Activated naive CD8-positive, alpha-beta T cell treated with anti-CD3 and anti-CD28 coated beads for 36 hours (primary cell): ENCODE results near the gene RHO. TPM values are rescaled to one million over a fixed set of nuclear protein-coding genes. Genes with fewer than 3 reads are reported as not detected.
"Not testable (repeated sequence)": the region's sequence is repeated elsewhere in the genome, so short reads cannot be mapped to it uniquely, and the experiment has no call there.

Experiments
- DNase-seq: peaks from one replicate; pipeline ENCODE4 v3.0.0; 2021
- H3K27ac Mint-ChIP-seq: one replicate; pipeline ENCODE4 v1.8.0; 2022; ENCODE audit warnings: mild to moderate bottlenecking, moderate library complexity, mixed read lengths
- H3K27me3 Mint-ChIP-seq: one replicate; pipeline ENCODE4 v1.8.0; 2022; ENCODE audit warnings: mild to moderate bottlenecking, mixed read lengths
- H3K36me3 Mint-ChIP-seq: one replicate; pipeline ENCODE4 v1.8.0; 2021; ENCODE audit warnings: mild to moderate bottlenecking, mixed read lengths
- H3K4me1 Mint-ChIP-seq: one replicate; pipeline ENCODE4 v1.8.0; 2021; ENCODE audit warnings: mixed read lengths
- H3K4me3 Mint-ChIP-seq: one replicate; pipeline ENCODE4 v1.8.0; 2022; ENCODE audit warnings: mild to moderate bottlenecking, moderate library complexity, mixed read lengths
- H3K9me3 Mint-ChIP-seq: one replicate; pipeline ENCODE4 v1.8.0; 2022; ENCODE audit warnings: mixed read lengths
- total RNA-seq, 2 experiments: library from RNA; stranded (reverse); gene quantifications; one replicate each; pipeline ENCODE4 v1.2.3, GENCODE V29; 2021

RHO gene
- total RNA-seq, 2 experiments from 2014 or later: not detected

DNA sequence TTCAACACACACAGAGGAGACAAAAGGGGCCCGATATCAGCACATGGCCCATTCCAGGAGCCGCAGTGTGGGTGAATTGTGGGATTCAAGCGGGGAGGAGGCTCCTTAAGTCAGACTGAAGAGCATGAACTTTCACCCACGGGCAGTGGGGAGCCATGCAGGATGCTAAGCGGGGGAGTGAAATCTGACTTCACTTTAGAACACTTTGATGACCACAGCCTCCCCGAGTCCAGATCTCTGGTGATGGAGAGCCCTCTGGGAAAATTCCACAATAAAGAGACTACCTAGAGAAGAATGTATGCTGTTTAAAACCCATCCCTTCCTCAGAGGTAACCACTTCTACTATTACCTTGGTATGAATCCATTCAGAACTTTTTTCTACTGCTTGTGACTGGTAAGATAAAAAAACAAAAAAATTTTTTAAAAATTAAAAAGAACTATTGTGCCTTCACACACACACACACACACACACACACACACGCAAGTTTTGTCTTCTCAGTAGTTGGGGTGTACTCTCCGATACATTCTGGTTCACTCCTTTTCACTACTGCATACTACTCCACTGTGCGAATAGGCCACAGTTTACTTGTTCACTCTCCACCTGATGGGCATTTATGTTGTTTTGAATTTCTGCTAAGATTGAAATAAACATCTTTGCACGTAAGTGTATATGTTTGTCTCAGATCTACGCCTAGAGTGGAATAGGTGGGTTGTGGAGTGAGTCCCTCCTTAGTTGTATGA, 12.5 kb downstream of the RHO start:
- no peaks in the 10 kb centered on the region for H3K27me3 Mint-ChIP-seq
- no peaks in the 10 kb centered on the region for H3K4me1 Mint-ChIP-seq
- no peak overlapping the region for H3K27ac Mint-ChIP-seq

DNA sequence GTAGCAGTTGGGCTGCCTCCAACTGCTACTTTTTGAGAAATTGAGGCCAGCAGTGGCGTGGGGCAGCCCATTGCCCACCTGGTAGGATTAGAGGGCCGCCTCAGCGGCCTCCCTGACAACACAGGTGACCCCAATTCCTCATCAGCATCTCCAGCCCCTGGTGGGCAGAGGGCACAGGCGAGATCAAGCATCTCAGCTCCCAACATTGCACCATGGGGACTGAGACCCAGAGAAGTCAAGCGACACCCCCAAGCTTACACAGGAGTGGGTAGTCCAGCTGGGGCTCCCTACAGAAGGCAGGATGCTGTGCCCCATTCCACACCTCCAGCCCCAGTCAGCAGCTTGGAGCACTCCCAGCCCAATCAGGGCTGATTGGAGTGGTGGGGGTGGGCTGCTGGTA, 14.3 kb downstream of the RHO start:
- Mint-ChIP-seq H3K27ac (no peak overlapping the region), H3K9me3 (no peaks in the 10 kb centered on the region), H3K27me3 (no peaks in the 10 kb centered on the region), H3K4me1 (no peaks in the 10 kb centered on the region), H3K36me3 (no peaks in the 10 kb centered on the region), H3K4me3 (no peak overlapping the region)
- DNase-seq: no peak

More for the DNA sequence above, 12.5 kb downstream of the RHO start:
- DNase-seq: no peak
- H3K36me3 Mint-ChIP-seq: no peaks in the 10 kb centered on the region
- no peaks in the 10 kb centered on the region for H3K9me3 Mint-ChIP-seq
- H3K4me3 Mint-ChIP-seq: no peak overlapping the region

DNA sequence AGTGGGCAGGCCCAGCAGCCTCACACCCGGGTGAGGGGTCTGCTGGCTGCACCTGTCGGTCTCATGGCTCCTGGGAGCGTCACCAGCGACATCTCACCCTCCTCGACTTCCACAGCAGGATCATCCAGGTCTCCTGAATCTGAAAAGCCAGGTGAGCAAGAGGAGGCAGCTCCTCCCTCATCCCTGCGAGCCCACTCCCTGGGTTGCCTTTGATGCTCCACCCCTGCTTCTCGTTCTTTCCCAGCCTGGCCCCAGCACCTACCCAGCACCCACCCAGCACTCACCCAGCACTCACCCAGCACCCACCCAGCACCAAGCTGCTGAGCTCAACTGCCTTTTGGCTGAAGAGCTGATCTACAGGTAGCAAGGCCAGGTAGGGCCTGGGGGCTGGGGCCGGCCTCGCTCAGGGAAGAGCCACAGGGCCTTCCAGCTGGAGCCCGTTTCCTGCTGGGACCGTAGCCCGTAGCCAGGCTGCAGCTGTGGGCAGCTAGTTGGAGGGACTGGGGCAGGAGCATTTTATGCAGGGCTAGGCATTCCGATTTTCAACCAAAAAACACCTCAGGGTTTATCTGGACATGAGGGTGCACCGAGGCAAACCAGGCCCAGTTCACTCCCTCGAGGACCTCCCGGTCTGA, 14.8 kb downstream of the RHO start, which contains the start of gene H1-8:
H1-8 (plus strand) TSS at position 20 of the 635 bp plus-strand sequence; CDS start at position 64, 44 bp downstream.
- Mint-ChIP-seq H3K9me3 (no peaks in the 10 kb centered on the region), H3K36me3 (no peaks in the 10 kb centered on the region), H3K4me3 (no peak within 1 kb of the TSS), H3K27me3 (no peaks in the 10 kb centered on the region), H3K4me1 (no peaks in the 10 kb centered on the region), H3K27ac (no peak within 1 kb of the TSS)
- no peak for DNase-seq

DNA sequence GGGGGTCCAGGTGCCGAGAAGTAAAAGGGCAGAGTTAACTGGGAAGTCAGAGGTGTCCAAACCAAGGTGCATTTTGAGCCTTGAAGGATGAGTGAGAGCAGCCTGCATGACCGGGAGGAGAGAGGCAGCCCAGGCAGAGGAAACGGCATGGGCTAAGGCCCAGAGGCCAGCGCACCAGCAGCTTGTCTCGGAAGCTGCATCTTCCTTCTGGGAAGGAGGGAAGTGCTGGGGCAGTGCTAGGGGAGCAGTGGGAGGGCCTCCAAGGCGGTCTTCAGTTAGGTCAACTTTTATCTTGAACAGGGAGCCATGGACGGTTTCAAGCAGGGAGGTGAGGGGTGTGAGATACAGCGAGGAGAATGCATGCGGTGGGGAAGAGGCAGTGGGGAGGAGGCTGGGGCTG, 15.6 kb downstream of the RHO start:
- Mint-ChIP-seq H3K9me3 (no peaks in the 10 kb centered on the region), H3K27ac (no peak overlapping the region), H3K36me3 (no peaks in the 10 kb centered on the region), H3K4me3 (no peak overlapping the region), H3K4me1 (no peaks in the 10 kb centered on the region), H3K27me3 (no peaks in the 10 kb centered on the region)
- DNase-seq: no peak

DNA sequence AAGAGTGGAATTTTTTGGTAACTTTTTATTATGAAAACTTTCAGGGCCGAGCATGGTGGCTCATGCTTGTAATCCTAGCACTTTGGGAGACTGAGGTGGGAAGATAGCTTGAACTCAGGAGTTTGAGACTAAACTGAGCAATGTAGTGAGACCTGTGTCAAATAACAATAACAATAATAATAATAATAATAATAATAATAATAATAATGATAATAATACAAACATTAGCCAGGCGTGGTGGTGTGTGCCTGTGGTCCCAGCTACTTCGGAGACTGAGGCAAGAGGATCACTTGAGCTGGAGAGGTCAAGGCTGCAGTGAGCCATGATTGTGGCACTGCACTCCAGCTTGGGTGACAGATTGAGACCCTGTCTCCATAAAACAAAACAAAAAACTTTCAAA, 17.5 kb downstream of the RHO start:
- H3K27ac Mint-ChIP-seq, H3K27me3 Mint-ChIP-seq, DNase-seq, H3K36me3 Mint-ChIP-seq, H3K4me3 Mint-ChIP-seq, H3K4me1 Mint-ChIP-seq, H3K9me3 Mint-ChIP-seq: not testable (repeated sequence)

DNA sequence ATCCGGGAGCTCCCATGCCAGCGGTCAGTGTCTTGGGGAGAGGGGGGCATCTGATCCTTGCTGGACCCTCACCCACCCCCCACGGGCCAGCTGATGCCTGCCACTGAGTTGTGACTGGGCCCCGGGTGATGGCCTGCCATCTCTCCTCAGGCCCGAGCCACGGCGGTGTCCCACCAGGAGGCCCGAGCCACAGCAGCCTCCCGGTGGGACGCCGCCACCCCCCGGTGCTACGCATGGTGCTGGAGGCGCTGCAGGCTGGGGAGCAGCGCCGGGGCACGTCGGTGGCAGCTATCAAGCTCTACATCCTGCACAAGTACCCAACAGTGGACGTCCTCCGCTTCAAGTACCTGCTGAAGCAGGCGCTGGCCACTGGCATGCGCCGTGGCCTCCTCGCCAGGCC, 18.8 kb downstream of the RHO start:
- H3K9me3 Mint-ChIP-seq: no peaks in the 10 kb centered on the region
- no peak for DNase-seq
- no peaks in the 10 kb centered on the region for H3K36me3 Mint-ChIP-seq
- no peaks in the 10 kb centered on the region for H3K4me1 Mint-ChIP-seq
- no peaks in the 10 kb centered on the region for H3K27me3 Mint-ChIP-seq
- no peak overlapping the region for H3K27ac Mint-ChIP-seq
- no peak overlapping the region for H3K4me3 Mint-ChIP-seq

DNA sequence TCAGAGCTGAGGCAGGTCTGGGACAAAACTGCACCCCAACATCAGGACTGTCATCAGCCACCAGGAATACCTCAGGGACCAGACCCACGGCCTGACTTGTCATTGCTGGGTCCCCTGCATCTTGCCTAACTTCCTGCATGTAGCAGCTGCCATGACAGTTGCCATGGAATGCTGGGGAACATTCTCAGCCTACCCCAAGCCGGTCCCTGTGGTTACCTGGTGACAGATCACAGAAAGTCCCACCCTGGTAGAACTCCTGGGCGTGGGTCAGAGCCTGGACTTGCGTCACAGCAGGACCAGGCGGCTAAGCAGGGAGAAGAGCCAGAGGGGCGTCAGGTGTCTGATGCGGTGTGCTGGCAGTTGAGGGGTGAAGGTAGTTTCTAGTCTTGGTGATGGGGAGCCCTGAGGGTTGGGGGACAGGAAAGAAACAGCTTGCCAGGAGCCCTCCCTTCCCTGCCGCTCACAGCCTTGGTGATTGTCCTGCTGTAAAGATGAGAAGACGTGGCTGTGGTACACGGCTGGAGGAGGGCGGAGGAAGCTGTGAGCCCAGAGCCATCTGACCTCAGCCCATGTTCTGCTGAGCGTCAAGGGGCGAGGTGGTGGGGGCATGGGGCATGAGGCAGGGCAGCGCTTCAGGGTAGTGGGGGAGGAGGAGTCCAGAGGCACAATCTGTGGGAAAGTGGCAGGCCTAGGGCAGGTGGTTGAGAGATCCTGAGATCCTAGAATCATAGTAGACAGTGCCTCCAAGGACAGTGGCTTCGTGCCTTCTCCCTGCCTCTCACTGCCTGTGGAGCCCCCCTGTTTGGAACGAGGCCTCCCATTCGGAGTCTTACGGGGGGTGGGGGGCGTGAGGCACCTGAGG, 19.9 kb downstream of the RHO start:
- Mint-ChIP-seq H3K9me3 (no peaks in the 10 kb centered on the region), H3K4me1 (no peaks in the 10 kb centered on the region), H3K36me3 (no peaks in the 10 kb centered on the region), H3K27ac (no peak overlapping the region), H3K27me3 (no peaks in the 10 kb centered on the region), H3K4me3 (no peak overlapping the region)
- DNase-seq: no peak

DNA sequence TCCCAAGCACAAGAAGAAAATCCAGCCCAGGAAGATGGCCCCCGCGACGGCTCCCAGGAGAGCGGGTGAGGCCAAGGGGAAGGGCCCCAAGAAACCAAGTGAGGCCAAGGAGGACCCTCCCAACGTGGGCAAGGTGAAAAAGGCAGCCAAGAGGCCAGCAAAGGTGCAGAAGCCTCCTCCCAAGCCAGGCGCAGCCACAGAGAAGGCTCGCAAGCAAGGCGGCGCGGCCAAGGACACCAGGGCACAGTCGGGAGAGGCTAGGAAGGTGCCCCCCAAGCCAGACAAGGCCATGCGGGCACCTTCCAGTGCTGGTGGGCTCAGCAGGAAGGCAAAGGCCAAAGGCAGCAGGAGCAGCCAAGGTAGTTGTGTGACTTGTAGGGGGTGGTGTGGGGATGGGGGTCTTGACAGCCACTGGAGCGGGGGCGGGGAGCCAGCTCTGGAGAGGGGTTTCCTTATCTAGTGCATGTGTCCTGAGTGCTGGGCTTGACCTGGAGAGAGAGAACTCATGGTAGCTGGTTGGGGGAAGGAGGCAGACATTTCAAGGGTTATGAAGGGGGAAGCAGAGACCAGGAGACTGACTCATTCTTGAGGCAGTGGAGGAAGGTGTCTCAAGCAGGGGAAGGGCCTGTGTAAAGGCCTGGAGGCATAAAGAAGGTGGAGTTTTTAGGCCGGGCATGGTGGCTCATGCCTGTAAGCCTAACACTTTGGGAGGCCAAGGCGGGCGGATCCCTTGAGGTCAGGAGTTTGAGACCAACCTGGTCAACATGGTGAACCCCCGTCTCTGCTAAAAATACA, 20.8 kb downstream of the RHO start:
- no peaks in the 10 kb centered on the region for H3K36me3 Mint-ChIP-seq
- no peaks in the 10 kb centered on the region for H3K9me3 Mint-ChIP-seq
- H3K4me3 Mint-ChIP-seq: no peak overlapping the region
- peaks cover 3% of the 10 kb centered on the region for H3K4me1 Mint-ChIP-seq
- DNase-seq: no peak
- no peak overlapping the region for H3K27ac Mint-ChIP-seq
- peaks cover under 1% of the 10 kb centered on the region for H3K27me3 Mint-ChIP-seq

DNA sequence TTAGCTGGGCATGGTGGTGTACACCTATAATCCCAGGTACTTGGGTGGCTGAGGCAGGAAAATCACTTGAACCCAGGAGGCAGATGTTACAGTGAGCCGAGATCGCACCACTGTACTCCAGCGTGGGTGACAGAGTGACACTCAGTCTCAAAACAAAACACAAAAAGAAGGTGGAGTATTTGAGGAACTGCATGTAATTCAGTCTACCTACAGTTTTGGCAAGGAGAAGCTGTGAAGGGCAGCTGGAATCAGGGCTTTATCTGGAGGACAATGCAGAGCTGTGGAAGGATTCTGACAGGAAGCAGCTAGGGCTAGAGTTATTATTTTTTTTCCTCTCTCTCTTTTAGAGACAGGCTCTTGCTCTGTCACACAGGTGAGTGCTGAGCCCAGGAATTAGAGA, 21.4 kb downstream of the RHO start:
- Mint-ChIP-seq H3K4me1 (peaks cover 4% of the 10 kb centered on the region), H3K4me3 (no peak overlapping the region), H3K36me3 (no peaks in the 10 kb centered on the region), H3K9me3 (no peaks in the 10 kb centered on the region), H3K27me3 (peaks cover 5% of the 10 kb centered on the region), H3K27ac (no peak overlapping the region)
- no peak for DNase-seq

DNA sequence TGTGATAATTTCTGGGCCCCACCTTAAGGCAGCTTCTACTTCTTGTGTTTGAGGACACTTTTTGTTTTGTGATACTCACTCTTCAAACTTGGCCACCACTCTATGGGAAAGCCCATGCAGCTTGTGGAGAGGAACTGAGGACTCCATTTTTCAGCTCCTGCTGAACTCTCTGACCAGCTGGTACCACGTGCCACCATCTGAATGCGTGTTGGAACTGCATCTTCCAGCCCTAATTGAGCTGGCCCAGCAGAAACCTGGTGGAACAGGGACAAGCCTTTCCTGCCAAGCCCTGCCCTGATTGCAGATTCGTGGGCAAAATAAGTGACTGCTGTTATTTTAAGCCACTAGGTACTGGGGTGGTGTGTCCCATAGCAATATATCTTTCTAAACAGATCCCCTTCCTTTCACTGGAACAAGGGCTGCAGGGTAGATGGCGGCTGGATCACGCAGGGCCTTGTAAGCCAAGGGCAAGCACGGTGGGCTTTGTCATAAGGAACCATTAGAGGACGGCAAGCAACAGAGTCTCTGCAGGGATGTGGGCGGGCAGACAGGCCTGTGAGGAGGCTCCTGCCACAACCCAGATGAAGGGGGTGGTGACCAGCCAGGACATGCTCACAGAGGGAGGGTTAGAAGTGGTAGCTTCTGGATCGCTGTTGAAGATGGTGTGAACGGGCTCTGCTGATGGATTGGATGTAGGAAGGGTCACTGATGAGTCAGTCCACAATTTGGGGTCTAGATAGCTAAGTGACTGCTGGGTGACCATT, 24.0 kb downstream of the RHO start:
- Mint-ChIP-seq H3K36me3 (no peaks in the 10 kb centered on the region), H3K27ac (no peak overlapping the region), H3K9me3 (no peaks in the 10 kb centered on the region), H3K4me1 (peaks cover 4% of the 10 kb centered on the region), H3K27me3 (peaks cover 5% of the 10 kb centered on the region), H3K4me3 (no peak overlapping the region)
- DNase-seq: no peak

DNA sequence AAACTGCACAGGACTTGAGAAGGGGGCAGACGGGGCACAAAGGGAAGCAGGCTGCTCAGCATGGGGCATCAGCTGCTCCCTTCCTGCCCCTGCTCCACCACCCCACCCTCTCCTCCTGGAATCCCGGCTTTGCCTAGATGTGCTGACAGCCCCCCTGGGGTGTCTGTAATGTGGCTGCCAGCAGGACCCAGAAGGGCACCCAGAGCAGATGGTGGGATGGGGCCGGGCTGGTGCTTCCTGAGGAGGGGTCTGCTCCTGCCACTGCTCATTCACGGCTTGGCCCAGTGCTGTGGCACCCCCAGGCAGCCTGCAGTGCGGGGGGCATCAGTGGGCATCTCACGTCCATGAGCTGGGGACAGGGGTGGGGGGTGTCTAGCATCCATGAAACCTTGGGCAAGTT, 24.7 kb downstream of the RHO start:
- H3K27me3 Mint-ChIP-seq: peaks cover 5% of the 10 kb centered on the region
- no peaks in the 10 kb centered on the region for H3K9me3 Mint-ChIP-seq
- no peak for DNase-seq
- H3K27ac Mint-ChIP-seq: no peak overlapping the region
- no peaks in the 10 kb centered on the region for H3K36me3 Mint-ChIP-seq
- no peak overlapping the region for H3K4me3 Mint-ChIP-seq
- H3K4me1 Mint-ChIP-seq: peaks cover 4% of the 10 kb centered on the region

DNA sequence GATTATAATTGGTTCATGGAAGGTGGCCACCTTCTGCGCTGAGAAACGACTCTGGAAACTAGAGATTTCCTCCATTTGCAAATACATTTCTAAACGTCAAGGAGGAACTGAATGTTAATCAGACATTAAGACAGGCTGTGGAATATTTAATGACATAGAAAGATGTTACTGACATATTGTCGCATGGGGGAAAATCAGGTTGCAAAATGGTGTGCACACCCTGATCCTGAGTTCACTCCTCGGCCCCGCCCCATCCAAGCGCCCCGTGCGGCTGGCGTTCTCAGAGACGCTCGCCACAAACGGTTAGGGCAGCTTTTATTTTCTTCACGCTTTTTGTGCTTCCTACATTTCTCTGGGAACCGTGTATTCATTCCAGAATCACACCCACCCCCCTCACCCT, 25.3 kb downstream of the RHO start:
- DNase-seq: no peak
- peaks cover 4% of the 10 kb centered on the region for H3K4me1 Mint-ChIP-seq
- no peak overlapping the region for H3K4me3 Mint-ChIP-seq
- no peaks in the 10 kb centered on the region for H3K9me3 Mint-ChIP-seq
- peaks cover 5% of the 10 kb centered on the region for H3K27me3 Mint-ChIP-seq
- no peaks in the 10 kb centered on the region for H3K36me3 Mint-ChIP-seq
- H3K27ac Mint-ChIP-seq: no peak overlapping the region

DNA sequence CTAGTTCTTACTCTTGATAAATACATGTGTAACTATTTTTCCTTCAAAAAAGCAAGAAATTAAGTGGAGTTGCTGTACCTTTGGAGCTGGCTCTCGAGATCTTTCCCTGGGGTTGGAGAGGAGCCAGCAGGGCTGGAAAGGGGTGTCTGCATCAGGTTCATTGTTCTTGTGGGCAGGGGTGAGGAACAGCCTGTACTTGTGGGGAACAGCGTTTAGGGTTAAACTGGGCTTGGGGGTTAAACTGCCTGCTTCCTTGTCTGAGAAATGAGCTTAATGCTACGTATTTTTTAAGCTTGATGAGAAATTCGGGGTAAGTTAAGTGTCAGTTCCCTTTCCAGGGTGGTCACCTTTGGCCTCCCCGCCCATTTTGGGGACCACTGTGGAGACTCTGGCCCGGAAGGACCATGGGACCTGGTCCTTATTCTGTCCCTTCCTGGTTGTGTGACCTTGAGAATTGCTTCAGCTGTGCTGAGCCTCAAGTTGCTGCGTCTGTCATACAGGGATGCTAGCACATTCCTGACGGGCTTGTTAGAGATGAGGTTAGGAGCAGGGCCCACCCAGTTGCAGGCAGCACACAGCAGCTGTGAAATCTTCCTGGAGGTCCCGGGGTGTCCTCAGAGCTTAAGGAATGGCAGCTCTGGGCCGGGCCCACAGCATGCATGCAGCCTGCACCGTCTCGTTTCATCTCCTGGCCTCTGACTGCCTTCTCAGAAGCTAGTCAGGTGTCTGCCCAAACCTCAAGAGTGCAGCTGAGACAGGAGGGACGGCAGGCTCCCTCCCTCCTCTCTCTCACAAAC, 26.1 kb downstream of the RHO start:
- Mint-ChIP-seq H3K27ac (no peak overlapping the region), H3K36me3 (no peaks in the 10 kb centered on the region), H3K9me3 (no peaks in the 10 kb centered on the region), H3K4me3 (no peak overlapping the region), H3K27me3 (peaks cover 5% of the 10 kb centered on the region), H3K4me1 (peaks cover 4% of the 10 kb centered on the region)
- DNase-seq: no peak
